SK-N-MC (cell line): ENCODE data around the gene FANCC.
"Not testable (repeated sequence)": the region's sequence is repeated elsewhere in the genome, so short reads cannot be mapped to it uniquely, and the experiment has no call there.

Source experiments
- DNase-seq: peaks from one replicate; pipeline ENCODE4 v3.0.0-alpha.2; 2011; ENCODE audit warnings: low read depth, low spot score
- H3K27ac ChIP-seq: fragments of 200-600 bp; sonication (generic); 2 replicates; pipeline ENCODE4 v1.5.1; 2016; ENCODE audit warnings: mixed run types
- H3K36me3 ChIP-seq: fragments of 200-600 bp; sonication (generic); 2 replicates; pipeline ENCODE4 v1.6.1; 2017; ENCODE audit warnings: antibody characterized with exemption, low read length, mixed read lengths; ENCODE audit not compliant: insufficient read depth
- H3K4me3 ChIP-seq: fragments of 200-600 bp; sonication (generic); 2 replicates; pipeline ENCODE4 v1.5.1; 2016
- H3K9ac ChIP-seq: fragments of 200-600 bp; sonication (generic); 2 replicates; pipeline ENCODE4 v1.8.0; 2017; ENCODE audit warnings: mixed run types, mixed read lengths; ENCODE audit not compliant: insufficient read length
- H3K9me3 ChIP-seq: fragments of 200-600 bp; sonication (generic); 2 replicates; pipeline ENCODE4 v1.6.1; 2017; ENCODE audit warnings: low read depth, mild to moderate bottlenecking, antibody characterized with exemption, low read length, moderate library complexity, mixed read lengths
- EZH2 ChIP-seq: fragments of 200-600 bp; sonication (generic); IDR thresholded peaks from one replicate; pipeline ENCODE4 v1.6.1; 2017; ENCODE audit warnings: antibody characterized with exemption
- FOXP2 ChIP-seq: optimal IDR thresholded peaks from 2 replicates; pipeline ENCODE3; 2011; ENCODE audit warnings: mild to moderate bottlenecking, moderate library complexity; ENCODE audit not compliant: insufficient read depth; ENCODE audit errors: extremely low read length, control extremely low read depth
- POLR2AphosphoS5 ChIP-seq: IDR thresholded peaks from 2 replicates; pipeline ENCODE4 v1.6.1; 2012; ENCODE audit warnings: mild to moderate bottlenecking, low read depth, low read length, borderline replicate concordance

FANCC gene

GRCh38 chr9:95218773-95219172, 98.7 kb downstream of the FANCC start:
- H3K9me3 ChIP-seq, result no peaks in the 10 kb centered on the region
- no peaks in the 10 kb centered on the region for H3K36me3 ChIP-seq
- DNase-seq, result no peak
- no peak for TF ChIP-seq EZH2
- no peak overlapping the region for H3K27ac ChIP-seq
- H3K9ac ChIP-seq, result no peak overlapping the region
- no peak overlapping the region for H3K4me3 ChIP-seq

GRCh38 chr9:95217936-95218335, 99.6 kb downstream of the FANCC start:
- TF ChIP-seq EZH2, result no peak
- no peak for TF ChIP-seq POLR2AphosphoS5
- no peak for TF ChIP-seq FOXP2
- no peak overlapping the region for H3K9ac ChIP-seq
- no peaks in the 10 kb centered on the region for H3K36me3 ChIP-seq
- no peak overlapping the region for H3K4me3 ChIP-seq
- no peak for DNase-seq
- H3K9me3 ChIP-seq, result no peaks in the 10 kb centered on the region
- no peak overlapping the region for H3K27ac ChIP-seq

- no peaks in the 10 kb centered on the region for H3K36me3 ChIP-seq
- no peak overlapping the region for H3K4me3 ChIP-seq
- no peaks in the 10 kb centered on the region for H3K9me3 ChIP-seq
- H3K27ac ChIP-seq, result no peak overlapping the region
- TF ChIP-seq FOXP2 (no peak), EZH2 (no peak), POLR2AphosphoS5 (no peak)
- DNase-seq, result no peak
- no peak overlapping the region for H3K9ac ChIP-seq
These were observed 102.1 kb downstream of the FANCC start for GRCh38 chr9:95215336-95215898.

DNA sequence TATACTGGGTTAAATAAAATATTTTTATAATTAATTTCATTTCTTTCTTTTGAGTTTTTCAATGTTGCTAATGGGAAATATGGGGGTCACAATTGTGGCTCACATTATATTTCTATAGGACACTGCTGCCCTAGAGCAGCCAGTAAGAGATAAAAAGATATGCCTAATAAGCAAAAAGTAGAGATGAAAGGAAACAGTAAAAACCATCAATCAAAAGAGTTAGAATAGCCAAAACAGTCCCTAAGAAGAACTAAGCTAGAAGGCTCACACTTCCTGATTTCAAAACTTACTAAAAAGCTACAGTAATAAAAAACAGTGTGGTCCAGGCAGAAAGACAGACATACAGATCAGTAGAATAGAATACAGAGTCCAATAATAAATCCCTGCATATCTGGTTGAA, 104.4 kb downstream of the FANCC start:
- Histone ChIP-seq H3K4me3 (no peak overlapping the region), H3K27ac (peak overlapping the region; percentile 42; the same call in 1 of the 2 replicates), H3K9me3 (no peaks in the 10 kb centered on the region), H3K36me3 (no peaks in the 10 kb centered on the region), H3K9ac (no peak overlapping the region)
- no peak for DNase-seq
- TF ChIP-seq POLR2AphosphoS5 (no peak), FOXP2 (no peak), EZH2 (no peak)

DNA sequence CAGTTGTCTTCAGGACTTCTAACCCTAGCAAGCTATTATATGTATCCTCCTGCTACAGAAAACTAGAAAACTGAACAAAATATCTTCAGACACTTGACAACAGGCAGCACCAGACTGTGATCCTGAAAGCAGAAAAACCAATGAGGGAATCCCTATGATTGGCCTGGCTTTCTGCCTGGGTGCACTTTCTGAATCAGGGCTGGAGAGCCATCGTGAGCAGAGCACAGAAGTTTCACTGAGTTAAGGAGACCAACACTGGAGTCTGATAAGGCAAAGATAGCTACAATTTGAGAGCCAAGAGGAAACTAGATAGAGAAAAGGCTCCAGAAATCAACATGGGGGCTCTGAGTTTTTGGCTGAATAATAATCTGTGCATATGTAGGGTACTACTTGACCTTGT, 106.5 kb downstream of the FANCC start:
- Histone ChIP-seq H3K9me3 (no peaks in the 10 kb centered on the region), H3K36me3 (no peaks in the 10 kb centered on the region), H3K9ac (no peak overlapping the region), H3K27ac (no peak overlapping the region), H3K4me3 (no peak overlapping the region)
- TF ChIP-seq FOXP2, result no peak
- no peak for TF ChIP-seq POLR2AphosphoS5
- no peak for TF ChIP-seq EZH2
- DNase-seq, result no peak

GRCh38 chr9:95207403-95207802, 110.1 kb downstream of the FANCC start:
- no peak for DNase-seq
- no peak overlapping the region for H3K9ac ChIP-seq
- TF ChIP-seq POLR2AphosphoS5, result no peak
- no peak for TF ChIP-seq EZH2
- TF ChIP-seq FOXP2, result no peak
- H3K9me3 ChIP-seq, result no peaks in the 10 kb centered on the region
- no peak overlapping the region for H3K27ac ChIP-seq
- H3K36me3 ChIP-seq, result no peaks in the 10 kb centered on the region
- H3K4me3 ChIP-seq, result no peak overlapping the region

GRCh38 chr9:95206143-95206542, 111.4 kb downstream of the FANCC start:
- Histone ChIP-seq H3K9ac (peak overlapping the region; percentile 28), H3K9me3 (no peaks in the 10 kb centered on the region), H3K27ac (no peak overlapping the region; the same call in 1 of the 2 replicates), H3K36me3 (no peaks in the 10 kb centered on the region), H3K4me3 (peak overlapping the region; percentile 61)
- TF ChIP-seq EZH2 (no peak), POLR2AphosphoS5 (no peak), FOXP2 (no peak)
- DNase-seq, result no peak

- TF ChIP-seq FOXP2 (no peak), POLR2AphosphoS5 (no peak), EZH2 (no peak)
- Histone ChIP-seq H3K4me3 (no peak overlapping the region), H3K27ac (0 out of 2 replicates have a peak overlapping the region, but pooled peaks have one; percentile 17), H3K36me3 (no peaks in the 10 kb centered on the region), H3K9ac (no peak overlapping the region), H3K9me3 (no peaks in the 10 kb centered on the region)
- DNase-seq, result no peak
These were observed 112.8 kb downstream of the FANCC start for GRCh38 chr9:95204710-95205109.

DNA sequence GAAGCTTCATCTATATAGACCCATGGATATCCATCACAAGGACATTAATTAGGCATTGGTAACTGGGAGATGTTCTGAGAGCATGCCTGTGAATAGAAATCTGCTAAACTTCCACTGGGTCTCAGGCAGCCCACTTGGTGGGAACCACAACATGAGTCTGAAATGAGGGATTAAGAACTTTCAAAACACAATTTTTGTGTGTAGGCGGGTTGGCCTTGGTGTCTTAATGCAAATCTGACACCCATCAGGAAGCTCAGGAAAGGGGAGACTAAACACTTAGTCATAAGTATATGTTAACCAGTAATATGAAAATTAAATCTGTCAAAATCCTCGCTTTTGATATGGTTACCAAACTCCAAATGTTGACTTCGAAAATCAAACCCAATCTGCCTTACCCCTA, 113.2 kb downstream of the FANCC start:
- H3K27ac ChIP-seq, result 0 out of 2 replicates have a peak overlapping the region, but pooled peaks have one; percentile 17
- TF ChIP-seq POLR2AphosphoS5 (no peak), EZH2 (no peak), FOXP2 (no peak)
- no peak for DNase-seq

DNA sequence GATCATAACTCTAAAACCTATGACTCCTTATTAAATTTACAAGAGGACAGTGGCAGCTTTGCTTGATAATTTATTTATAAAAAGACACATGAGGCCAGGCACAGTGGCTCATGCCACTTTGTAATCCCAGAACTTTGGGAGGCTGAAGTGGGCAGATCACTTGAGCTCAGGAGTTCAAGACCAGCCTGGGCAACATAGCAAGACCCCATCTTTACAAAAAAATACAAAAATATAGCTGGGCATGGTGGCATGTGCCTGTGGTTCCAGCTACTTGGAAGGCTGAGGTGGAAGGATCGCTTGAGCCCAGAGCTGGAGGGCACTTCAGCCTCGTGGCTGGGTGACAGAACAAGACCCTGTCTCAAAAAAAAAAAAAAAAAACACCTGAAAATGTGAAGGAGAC, 114.5 kb downstream of the FANCC start:
- not testable (repeated sequence) for H3K9me3 ChIP-seq, H3K36me3 ChIP-seq, H3K4me3 ChIP-seq, H3K27ac ChIP-seq, H3K9ac ChIP-seq, DNase-seq

More for the DNA sequence above, 113.2 kb downstream of the FANCC start:
- H3K9me3 ChIP-seq, result no peaks in the 10 kb centered on the region
- no peak overlapping the region for H3K9ac ChIP-seq
- H3K4me3 ChIP-seq, result no peak overlapping the region
- no peaks in the 10 kb centered on the region for H3K36me3 ChIP-seq
